ENCODE measurements around the gene CRTC2.
A peak's percentile ranks its signal among the peaks of the same experiment; 100 is the strongest.
"Not testable (repeated sequence)": the region's sequence is repeated elsewhere in the genome, so short reads cannot be mapped to it uniquely, and the experiment has no call there.

The CRTC2 gene

DNA sequence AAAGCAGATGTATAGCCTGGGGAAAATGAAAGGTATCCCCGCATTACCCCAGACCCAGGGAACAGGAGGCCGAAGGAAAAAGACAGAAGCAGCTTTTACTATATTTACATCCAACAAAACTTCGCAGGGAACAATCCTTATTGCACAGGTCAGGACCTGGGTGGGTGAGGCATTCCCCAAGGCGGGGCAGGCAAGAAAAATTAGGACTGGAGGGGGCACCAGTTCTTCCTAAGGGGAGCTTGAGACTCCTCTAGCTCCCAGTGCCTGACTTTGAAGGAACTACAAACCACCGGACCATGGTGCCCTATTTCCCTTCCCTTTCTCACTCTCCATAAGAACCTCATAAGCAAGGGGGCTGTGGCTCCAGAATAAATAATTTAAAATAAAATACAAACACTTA lies 29.0 kb downstream of the CRTC2 start:
- DNase-seq (ENCODE audit: low read depth, low spot score), result no peak

DNA sequence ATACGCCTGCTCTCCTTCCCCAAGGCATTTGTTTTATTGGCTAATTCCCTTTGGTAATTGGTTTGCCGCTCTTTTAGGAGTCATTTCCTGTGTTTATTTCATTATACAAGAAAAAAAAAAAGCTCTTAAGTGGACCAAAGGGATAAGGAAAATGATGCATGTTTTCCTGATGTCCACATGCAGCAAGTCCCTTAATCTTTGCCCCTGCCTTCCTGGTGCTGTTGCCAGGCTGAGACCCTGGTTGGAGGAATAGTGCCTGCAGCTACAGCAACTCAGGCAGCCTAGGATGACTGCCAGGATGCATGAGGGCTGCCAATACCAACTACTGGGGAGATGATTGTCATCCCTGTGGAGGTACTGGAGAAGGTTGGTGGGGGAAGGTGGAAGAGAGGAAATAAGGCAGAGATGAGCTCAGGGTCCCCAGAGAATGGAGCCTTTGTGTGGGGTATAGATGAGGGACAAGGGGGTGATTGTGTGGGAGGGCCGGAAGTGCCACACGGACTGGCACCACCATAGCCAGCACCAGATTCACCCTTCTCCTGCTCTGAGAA lies 29.5 kb downstream of the CRTC2 start:
- no peak for DNase-seq (ENCODE audit: low read depth, low spot score)

DNA sequence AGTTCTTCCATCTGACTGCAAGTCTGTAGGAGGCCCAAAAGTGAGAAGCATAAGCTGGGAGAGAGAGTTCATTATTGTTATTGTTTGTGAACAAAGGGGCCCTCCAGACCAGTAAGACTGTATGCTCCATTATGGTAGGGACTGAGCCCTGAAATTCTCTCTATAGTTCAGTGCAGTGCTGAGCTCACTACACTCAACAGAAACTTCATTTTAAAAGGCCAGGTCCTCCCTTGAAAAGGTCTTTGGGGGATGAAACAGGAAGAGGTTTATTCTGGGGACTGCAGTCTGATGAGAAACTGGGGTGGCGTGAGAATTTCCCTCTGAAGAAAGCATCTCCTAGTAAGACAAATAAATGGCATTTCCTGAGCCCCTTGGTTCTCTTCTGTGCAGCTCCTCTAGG lies 30.2 kb downstream of the CRTC2 start:
- no peak for DNase-seq (ENCODE audit: low read depth, low spot score)

DNA sequence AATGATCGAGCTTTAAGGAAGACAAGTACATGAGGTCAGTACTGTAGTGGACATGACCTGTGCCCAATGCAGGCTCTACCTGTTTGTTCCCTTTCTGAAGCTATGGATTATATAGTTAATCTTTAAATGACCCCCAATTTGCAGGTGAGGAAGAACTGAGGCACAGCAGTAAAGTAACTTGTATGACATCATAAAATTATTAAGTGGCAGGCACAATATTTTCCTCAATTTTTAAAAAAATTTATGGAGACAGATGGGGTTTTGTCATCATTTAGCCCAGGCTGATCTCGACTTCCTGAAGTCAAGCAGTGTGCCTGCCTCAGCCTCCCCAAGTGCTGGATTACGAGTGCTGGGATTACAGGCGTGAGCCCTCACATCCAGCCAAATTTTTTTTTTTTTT lies 32.0 kb downstream of the CRTC2 start:
- DNase-seq (ENCODE audit: low read depth, low spot score), result no peak

DNA sequence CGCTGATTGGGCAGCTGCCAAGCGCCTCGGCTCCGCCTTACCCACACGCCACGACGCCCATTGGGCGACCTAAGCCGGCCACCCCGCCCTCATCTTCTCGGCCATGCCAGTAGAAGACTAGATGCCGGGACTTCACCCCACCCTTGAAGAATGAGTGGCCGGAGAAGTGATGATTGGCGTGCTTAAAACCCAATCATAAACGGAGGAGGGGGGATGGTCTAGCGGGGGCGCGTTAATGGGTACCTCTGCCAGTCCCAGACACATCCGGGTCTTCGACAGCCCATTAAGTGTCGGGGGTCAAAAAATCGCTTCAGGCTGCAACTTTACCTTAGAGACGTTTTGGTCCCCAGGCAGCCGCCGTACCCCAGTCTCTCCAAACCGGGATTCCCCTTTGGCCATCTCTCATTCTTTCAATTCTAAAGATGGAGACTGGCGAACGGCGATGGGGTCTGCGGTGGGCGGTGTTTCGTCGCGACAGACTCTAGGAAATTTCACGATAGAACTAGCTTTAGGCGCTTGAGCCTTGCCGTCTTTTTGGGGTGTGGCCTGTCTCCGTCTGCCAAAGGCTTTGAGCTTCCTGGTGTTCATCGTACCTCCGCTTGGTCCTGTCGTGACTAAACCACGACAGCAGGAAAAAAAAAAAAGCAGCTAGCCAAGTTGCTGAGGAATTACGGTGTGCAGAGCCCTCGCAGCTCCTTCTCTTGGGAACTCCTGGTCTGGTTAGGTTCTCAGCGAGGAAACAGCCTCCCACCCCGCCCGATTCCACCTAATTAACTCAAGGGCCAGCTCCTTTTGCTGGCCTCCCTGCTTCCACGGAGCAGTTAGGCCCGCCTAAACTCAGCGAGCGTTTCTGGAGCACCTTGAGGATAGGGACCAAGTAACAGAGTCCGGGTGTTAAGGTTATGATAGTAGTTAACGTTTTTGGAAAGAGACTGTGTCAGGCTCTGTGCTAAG lies 35.2 kb downstream of the CRTC2 start, which contains the start of gene GATAD2B:
TSS of gene GATAD2B (minus strand) at position 1 of the 954 bp plus-strand sequence. CDS start 94,625 bp downstream, outside the sequence.
- DNase-seq (ENCODE audit: low read depth, low spot score), result peak; percentile 98

DNA sequence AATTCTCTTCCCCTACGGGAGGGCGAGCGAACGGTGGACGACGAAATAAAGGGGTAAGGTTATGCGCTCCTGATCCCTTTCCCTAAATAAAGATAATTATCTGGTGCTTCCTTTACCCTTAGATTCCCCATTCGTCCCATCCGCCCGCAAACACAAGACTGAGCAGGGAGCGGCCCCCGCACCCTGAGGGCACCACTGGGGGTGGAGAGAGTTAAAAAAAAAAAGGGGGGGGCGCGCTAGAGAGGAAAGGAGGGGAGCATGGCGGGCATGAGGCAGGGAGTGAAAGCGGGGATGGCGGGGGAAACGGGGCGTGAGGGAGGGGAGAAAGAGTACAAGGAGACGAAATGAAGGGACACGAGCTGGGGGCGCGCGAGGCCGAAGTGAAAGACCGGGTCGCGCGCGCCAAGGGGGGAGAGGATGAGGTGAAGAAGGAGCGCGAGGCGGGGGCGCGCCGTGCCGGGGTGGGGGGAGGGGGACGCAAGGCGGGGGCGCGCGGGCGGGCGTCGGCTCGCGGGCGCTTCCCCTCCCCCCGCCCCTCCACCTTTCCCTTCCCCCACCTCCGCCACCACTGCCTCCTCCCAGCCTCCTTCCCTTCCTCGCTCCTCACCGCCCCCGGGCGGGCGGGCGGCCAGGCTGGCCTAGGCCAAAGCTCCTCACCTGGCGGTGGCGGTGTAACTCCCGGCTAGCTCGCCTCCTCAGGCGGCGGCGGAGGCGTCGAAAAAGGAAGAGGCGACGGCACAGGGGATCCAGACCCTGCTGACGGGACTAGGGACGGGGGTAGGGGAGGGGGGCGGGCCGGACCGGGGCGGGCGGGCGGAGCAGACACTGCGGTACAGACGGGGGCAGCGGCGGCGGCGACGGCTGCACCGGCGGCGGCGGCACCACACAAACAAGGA lies 36.1 kb downstream of the CRTC2 start:
- peak; percentile 40 for DNase-seq (ENCODE audit: low read depth, low spot score)

DNA sequence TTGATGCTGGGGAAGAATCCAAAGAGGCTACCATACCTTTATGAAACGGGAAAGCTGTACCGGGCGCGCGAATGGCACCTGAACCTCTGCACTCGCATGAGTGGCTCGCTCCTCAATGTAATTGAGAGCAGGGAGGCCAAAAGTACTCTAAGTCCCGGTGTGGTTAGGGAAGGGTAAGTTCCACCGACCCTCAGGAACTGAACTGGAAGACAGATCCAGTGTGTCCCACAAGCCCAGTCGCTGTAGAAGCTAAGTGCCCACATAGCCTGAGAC lies 36.7 kb downstream of the CRTC2 start:
- DNase-seq (ENCODE audit: low read depth, low spot score), result no peak

DNA sequence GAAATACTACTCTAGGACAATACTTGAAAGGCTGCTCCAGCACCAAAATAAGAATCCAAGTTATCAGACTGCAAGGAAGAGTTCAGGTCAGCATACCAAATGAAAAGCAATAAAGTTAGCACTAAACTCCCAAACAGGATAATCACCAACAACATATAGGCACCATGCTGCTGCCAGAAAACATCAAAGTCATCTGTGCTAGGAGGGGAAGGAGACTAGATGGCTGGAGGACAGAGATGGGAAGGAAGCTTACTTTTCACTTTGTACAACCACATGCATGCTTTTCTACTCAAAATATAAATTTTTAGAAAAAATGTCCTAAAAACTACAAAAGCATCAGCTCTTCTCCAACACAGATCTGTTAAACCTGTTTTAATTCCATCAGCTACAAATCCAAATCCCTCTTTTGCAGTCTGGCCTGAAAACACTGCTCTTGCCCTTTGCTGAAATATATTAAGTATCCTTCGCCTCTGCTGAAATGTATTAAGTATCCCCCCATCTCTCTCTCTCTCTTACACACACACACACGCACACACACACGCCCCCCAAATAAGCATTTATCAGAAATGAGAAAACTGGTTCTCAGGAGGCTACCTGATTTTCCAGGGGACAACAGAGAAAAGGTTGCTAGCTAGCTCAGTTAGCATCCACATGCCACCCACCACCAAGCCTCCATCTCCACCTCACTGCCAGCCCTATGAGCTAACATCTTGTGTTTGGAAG lies 37.2 kb downstream of the CRTC2 start:
- no peak for DNase-seq (ENCODE audit: low read depth, low spot score)

DNA sequence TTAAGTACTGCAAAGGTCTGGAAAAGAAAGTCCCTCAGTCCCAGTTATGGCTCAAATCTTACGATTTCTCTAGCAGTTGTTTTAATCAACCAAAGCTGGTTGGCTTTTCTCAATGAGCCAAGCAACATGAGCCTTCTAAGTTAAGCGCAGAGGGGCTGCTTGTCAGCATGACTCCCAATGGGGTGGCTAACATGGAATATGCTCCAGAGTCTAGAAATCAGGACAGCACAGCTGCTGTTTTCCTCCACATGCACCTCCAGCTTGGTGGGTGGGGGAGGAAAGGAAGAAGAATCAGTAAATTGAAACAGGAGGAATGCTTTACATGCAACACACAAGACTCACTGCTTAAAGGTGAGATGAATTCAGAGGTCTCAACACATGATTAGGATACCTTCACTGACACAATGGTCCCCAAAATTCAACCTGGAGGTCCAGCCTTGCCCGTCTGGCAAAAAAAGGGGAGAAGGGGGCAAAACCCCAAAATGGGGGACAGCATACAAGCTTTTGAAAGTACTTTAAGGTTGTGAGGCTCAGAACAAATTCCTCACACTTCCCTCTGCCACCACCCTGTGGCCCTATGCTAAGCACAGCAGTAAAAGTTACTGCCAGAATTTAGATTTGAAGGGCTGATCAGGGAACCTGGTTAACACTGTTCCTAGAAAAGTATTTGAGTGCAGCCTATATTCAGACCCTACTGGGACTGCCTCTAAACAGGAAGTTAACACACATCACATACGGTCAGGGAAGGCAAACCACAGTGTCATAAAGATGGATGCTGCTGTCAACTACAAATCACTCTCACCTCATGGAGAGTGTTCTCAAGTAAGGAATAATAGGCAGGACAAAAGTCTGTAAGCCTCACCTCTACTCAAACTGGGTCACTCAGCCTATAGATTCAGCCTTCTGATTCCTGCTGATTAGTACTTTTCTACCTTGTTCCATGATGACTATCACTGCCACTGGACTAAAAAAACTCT lies 38.2 kb downstream of the CRTC2 start:
- no peak for DNase-seq (ENCODE audit: low read depth, low spot score)

DNA sequence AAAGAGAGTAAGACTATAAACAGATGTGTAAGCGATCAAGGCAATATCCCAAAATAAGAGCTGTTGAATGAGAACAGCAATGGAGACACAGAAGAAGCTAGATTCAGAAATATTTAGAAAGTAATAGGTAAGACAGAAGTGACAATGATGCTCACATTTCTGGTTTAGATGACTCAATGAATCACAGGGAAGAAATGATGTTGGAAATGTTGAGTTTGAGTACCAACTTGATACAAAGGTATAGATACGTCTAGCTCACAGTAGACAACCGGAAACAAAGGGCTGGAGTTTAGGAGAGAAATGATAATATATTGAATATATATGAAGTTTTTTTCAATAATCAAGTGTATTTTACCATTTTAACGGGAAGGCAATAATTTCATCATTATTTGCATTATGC lies 42.1 kb downstream of the CRTC2 start:
- no peak for DNase-seq (ENCODE audit: low read depth, low spot score)

DNA sequence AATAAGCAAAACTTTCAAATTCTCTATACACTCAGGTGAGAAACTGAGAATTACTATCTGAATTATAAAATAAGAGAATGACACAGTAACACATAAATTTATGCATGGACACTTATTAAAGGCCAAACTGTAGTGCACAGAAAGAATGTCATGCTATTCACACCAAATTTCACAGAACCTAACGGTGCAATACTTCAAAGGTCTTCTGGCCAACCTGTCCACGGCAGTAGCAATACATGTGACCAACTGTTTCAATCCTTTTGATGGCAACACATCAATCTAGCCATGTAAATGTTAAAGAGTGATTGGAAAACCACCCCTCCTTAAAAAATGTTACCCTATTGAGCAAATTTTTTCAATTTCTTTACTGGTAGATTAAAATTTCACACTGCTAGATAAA lies 46.1 kb downstream of the CRTC2 start:
- DNase-seq (ENCODE audit: low read depth, low spot score), result no peak

DNA sequence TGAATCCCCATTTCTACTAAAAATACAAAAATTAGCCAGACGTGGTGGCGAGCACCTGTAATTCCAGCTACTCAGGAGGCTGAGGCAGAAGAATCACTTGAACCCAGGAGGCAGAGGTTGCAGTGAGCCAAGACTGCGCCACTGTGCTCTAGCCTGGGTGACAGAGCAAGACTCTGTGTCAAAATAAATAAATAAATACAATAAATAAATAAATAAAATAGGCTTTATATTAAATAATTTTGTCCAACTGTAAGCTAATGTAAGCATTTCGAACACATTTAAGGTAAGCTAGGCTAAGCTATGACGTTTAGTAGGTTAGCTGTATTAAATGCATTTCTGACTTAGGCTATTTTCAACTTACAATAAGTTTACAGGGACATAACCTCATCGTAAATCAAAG lies 47.9 kb downstream of the CRTC2 start:
- DNase-seq (ENCODE audit: low read depth, low spot score), result not testable (repeated sequence)

DNA sequence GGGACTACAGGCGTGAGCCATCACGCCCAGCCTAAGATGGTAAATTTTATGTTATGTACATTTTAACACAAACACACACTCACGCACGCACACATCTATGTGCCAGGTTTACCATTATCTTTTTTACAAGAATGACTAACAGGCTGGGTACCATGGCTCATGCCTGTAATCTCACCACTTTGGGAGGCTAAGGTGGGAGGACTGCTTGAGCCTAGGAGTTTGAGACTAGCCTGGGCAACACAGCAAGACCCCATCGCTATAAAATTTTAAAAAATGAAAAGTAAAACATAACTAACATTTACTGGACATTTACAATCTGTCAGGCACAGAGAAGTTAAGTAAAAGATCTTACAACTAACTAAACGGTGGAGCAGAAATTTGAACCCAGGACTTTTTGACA lies 50.3 kb downstream of the CRTC2 start:
- no peak for DNase-seq (ENCODE audit: low read depth, low spot score)

DNA sequence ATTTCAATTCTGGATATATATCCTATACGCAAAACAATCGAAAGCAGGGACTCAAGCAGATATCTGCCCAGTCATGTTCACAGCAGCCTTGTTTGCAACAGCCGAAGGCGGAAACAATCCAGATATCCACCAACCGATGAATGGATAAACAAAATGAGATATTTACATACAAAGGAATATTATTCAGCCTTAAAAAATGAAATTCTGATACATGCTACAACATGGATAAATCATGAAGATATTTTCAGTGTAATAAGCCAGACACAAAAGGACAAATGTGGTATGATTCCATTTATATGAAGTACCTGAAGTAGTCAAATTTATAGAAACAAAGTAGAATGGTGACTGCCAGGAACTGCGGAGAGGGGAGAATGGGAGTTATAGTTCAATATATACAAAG lies 51.3 kb downstream of the CRTC2 start:
- DNase-seq (ENCODE audit: low read depth, low spot score), result no peak

DNA sequence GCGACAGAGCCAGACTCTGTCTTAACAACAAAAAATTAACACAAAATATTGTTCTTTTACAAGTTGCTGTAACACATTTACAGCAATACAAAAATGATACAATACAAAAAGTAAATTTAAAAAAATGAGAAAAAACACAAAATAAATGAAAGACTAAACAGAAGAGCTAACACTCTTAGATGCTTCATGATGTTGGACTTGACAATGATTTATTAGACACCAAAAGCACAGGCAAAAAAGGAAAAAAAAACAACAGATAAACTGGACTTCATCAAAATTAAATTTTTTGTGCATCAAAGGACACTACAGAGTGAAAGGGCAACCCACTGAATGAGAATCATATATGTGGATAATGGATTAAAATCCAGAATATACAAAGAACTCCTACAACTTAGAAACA lies 52.0 kb downstream of the CRTC2 start:
- DNase-seq (ENCODE audit: low read depth, low spot score), result no peak

DNA sequence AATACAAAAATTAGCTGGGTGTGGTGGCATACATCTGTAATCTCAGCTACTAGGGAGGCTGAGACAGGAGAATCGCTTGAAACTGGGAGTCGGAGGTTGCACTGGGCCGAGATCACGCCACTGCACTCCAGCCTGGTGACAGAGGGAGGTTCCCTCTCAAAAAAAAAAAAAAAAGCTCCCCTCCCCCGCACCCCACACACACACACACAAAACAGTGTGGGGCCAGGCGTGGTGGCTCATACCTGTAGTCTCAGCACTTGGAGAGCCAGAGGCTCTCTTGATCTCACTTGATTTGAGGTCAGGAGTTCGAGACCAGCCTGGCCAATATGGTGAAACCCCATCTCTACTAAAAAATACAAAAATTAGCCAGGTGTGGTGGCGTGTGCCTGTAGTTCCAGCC lies 52.5 kb downstream of the CRTC2 start:
- not testable (repeated sequence) for DNase-seq (ENCODE audit: low read depth, low spot score)

DNA sequence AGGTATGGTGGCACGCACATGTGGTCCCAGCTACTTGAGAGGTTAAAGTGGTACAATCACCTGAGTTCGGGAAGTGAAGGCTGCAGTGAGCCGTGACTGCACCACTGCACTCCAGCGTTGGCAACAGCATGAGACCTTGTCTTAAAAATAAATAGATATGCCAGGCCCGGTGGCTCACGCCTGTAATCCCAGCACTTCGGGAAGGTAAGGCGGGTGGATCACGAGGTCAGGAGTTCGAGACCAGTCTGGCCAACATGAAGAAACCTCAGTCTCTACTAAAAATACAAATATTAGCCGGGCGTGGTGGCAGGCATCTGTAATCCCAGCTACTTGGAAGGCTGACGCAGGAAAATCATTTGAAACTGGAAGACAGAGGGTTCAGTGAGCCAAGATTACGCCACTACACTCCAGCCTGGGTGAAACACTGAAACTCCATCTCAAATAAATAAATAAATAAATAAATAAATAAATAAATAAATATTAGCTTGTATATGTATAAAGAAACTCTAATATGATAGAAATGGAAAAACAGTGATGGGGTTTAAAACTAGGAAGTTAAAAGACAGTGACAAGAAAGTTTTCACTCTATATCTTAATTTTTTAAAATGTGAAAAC lies 54.5 kb downstream of the CRTC2 start:
- no peak for DNase-seq (ENCODE audit: low read depth, low spot score)

DNA sequence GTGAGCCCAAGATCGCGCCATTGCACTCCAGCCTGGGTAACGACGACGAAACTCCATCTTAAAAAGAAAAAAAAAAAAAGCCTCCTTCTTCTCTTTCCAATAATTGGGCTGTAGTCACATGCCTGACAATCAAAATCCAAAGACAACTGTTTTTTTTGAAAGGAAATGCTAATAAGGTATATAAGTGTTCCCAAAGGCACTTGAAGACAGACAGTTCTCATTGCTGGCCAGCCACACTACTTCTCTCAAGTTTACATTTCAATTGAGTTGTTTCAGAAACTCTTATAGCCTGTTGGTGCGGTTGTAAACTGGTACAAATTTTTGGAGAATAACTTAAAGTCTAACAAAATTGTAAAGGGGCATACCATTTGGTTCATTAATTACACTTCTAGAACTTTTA lies 58.9 kb downstream of the CRTC2 start:
- no peak for DNase-seq (ENCODE audit: low read depth, low spot score)

Measured in activated naive CD8-positive, alpha-beta T cell treated with anti-CD3 and anti-CD28 coated beads, Interleukin-2, amount 50 U/mL, for 16 hours (primary cell).